ENCODE results near the gene SERINC1.

- TF ChIP-seq CTCF (IDR thresholded peaks at IDR 0.05; ENCODE audit: low read length) (no peak), EZH2 (optimal IDR thresholded peaks at IDR 0.05; ENCODE audit: low read depth, low read length) (no peak)
Measured at GRCh38 chr6:122449069-122449468, 22.5 kb downstream of the SERINC1 start.
